Right lobe of liver (tissue), 4 donors: Measurements from ENCODE around the gene PPBP.

Experiments used
- POLR2A ChIP-seq: fragments of 450-650 bp; IDR thresholded peaks from one replicate; pipeline ENCODE4 v1.6.1; 2017; ENCODE audit warnings: antibody characterized with exemption, mild to moderate bottlenecking
- TF ChIP-seq, protein P1 (sequence below), 4 donors: fragments of 200-600 bp in 3 of 4; fragments of 450-650 bp in 1 of 4; IDR thresholded peaks; one replicate each; pipeline versions ENCODE4 v1.5.1 to v1.8.0; 2016 to 2022; ENCODE audit warnings: antibody characterized with exemption in 4 of 4, mild to moderate bottlenecking in 2 of 4
- donor health status: DM: no; HTN: no; CAD: no.
- donor health status: DM: no; HTN: no; CAD: no.
- donor health status: DM: no; HTN: yes; CAD: no.

DNA sequence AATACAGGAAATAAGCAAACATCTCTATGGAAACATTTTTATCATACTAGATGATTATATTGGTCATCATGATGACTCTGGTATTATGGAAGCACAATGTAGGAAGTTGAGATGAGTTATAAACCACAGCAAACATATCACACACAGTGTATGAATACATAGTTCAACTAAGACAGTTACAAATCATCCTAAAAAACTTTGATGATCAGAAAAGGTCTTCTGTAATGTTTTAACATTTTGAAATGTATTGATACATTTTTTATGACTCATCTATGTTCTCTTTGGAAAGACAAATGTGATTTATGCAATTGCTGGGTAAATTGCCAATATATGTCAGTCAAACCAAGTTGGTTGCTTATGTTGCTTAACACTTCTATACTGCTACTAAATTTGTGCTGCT is 45.7 kb upstream of the PPBP start:
- TF ChIP-seq, protein P1, sequence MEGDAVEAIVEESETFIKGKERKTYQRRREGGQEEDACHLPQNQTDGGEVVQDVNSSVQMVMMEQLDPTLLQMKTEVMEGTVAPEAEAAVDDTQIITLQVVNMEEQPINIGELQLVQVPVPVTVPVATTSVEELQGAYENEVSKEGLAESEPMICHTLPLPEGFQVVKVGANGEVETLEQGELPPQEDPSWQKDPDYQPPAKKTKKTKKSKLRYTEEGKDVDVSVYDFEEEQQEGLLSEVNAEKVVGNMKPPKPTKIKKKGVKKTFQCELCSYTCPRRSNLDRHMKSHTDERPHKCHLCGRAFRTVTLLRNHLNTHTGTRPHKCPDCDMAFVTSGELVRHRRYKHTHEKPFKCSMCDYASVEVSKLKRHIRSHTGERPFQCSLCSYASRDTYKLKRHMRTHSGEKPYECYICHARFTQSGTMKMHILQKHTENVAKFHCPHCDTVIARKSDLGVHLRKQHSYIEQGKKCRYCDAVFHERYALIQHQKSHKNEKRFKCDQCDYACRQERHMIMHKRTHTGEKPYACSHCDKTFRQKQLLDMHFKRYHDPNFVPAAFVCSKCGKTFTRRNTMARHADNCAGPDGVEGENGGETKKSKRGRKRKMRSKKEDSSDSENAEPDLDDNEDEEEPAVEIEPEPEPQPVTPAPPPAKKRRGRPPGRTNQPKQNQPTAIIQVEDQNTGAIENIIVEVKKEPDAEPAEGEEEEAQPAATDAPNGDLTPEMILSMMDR (IDR thresholded peaks at IDR 0.05): no peak
- TF ChIP-seq POLR2A: no peak
